Measurements from ENCODE around the gene SGSM2. TPM values are rescaled to one million over a fixed set of nuclear protein-coding genes. Genes with fewer than 3 reads are reported as not detected.

The SGSM2 gene
- total RNA-seq, 1 donor: 31.0 TPM

DNA sequence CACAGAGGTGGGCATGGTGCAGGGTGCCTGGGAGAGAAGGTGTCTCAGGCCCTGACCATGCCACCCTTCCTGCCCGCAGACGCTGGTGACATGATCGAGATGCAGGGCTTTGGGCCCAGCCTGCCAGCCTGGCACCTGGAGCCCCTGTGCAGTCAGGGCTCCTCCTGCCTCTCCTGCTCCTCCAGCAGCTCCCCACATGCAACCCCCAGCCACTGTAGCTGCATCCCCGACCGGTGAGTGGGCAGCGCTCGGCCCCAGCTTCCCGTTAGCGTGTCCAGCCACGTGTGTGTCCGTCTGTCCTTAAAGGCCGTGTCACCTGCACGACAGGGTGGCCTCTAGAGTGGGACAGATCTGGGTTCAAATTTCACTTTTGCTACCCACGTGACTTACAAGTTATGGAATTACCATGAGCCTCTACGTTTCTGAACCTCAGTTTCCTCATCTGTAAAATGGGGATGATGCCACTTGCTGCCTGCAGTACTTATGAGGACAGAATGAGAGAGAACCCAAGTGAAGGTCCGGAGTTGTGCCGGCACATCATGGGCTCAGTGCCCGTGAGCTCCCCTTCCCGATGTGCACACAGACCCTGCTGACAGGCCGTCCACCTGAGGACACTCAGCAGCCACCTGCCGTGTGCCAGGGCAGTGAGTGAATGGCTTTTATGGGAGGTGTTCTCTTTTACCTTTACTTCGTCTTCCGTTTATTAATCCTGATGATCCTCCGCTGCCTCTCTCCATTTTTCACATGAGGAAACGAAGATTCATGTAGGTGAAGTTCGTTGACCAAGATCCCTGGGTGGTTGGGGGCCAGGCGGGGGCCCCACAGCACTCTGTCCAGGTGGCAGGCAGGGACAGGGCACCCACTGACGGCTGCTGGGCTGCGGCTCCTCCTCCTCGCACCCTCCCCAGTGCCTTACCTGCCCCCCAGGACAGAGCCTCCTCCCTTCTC, 34.2 kb downstream of the SGSM2 start:
- TF ChIP-seq, protein P1, sequence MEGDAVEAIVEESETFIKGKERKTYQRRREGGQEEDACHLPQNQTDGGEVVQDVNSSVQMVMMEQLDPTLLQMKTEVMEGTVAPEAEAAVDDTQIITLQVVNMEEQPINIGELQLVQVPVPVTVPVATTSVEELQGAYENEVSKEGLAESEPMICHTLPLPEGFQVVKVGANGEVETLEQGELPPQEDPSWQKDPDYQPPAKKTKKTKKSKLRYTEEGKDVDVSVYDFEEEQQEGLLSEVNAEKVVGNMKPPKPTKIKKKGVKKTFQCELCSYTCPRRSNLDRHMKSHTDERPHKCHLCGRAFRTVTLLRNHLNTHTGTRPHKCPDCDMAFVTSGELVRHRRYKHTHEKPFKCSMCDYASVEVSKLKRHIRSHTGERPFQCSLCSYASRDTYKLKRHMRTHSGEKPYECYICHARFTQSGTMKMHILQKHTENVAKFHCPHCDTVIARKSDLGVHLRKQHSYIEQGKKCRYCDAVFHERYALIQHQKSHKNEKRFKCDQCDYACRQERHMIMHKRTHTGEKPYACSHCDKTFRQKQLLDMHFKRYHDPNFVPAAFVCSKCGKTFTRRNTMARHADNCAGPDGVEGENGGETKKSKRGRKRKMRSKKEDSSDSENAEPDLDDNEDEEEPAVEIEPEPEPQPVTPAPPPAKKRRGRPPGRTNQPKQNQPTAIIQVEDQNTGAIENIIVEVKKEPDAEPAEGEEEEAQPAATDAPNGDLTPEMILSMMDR (IDR thresholded peaks at IDR 0.05; ENCODE audit: insufficient read depth, low read length): no peak
- no peak overlapping the region for H3K4me3 ChIP-seq (ENCODE audit: low read depth, low read length)
- DNase-seq (ENCODE audit: low read depth): no peak

DNA sequence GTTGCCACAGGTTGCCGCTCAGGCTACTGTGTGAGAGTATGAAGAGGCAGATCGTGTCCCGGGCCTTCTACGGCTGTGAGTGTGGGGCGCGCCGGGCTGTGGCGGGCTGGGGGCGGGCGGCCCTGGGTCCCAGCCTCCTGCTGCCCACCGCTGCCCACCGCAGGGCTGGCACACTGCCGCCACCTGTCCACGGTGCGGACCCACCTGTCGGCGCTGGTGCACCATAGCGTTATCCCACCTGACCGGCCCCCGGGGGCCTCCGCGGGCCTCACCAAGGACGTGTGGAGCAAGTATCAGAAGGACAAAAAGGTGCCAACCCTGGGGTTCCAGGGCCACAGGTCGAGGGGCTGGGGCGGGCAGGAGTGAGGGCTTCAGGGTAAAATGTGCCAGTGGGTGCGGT, 34.9 kb downstream of the SGSM2 start:
- H3K4me3 ChIP-seq (ENCODE audit: low read depth, low read length): no peak overlapping the region
- TF ChIP-seq, protein P1 (IDR thresholded peaks at IDR 0.05; ENCODE audit: insufficient read depth, low read length): no peak
- DNase-seq (ENCODE audit: low read depth): no peak

DNA sequence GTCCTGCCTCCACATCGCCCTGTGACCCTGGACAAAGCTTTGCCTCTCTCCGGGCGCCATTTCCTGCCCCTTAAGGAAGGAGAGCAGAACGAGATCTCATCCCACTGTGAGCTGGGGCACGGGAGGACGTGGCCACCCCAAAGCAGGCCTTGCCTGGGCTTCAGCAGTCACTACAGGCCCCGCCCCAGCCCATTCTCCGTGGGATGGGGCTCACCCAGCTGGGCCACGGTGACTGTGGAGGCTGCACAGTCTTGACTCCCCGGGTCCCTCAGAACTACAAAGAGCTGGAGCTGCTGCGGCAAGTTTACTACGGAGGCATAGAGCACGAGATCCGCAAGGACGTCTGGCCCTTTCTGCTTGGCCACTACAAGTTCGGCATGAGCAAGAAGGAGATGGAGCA, 35.4 kb downstream of the SGSM2 start:
- TF ChIP-seq, protein P1 (IDR thresholded peaks at IDR 0.05; ENCODE audit: insufficient read depth, low read length): no peak
- H3K4me3 ChIP-seq (ENCODE audit: low read depth, low read length): no peak overlapping the region
- DNase-seq (ENCODE audit: low read depth): no peak

DNA sequence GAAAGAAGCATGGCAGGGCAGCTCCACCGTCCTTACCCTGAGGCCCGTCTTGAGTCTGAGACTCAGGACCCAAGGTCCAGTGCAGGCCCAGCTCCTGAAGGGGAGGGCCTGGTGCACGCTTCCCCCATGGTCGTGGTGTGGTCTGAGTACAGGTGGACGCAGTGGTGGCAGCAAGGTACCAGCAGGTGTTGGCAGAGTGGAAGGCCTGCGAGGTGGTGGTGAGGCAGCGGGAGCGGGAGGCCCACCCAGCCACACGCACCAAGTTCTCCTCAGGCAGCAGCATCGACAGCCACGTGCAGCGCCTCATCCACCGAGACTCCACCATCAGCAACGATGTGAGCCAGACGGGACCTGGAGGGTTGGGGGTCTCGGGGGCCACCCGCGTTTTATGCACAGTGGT, 35.9 kb downstream of the SGSM2 start:
- no peak overlapping the region for H3K4me3 ChIP-seq (ENCODE audit: low read depth, low read length)
- TF ChIP-seq, protein P1 (IDR thresholded peaks at IDR 0.05; ENCODE audit: insufficient read depth, low read length): no peak
- no peak for DNase-seq (ENCODE audit: low read depth)

DNA sequence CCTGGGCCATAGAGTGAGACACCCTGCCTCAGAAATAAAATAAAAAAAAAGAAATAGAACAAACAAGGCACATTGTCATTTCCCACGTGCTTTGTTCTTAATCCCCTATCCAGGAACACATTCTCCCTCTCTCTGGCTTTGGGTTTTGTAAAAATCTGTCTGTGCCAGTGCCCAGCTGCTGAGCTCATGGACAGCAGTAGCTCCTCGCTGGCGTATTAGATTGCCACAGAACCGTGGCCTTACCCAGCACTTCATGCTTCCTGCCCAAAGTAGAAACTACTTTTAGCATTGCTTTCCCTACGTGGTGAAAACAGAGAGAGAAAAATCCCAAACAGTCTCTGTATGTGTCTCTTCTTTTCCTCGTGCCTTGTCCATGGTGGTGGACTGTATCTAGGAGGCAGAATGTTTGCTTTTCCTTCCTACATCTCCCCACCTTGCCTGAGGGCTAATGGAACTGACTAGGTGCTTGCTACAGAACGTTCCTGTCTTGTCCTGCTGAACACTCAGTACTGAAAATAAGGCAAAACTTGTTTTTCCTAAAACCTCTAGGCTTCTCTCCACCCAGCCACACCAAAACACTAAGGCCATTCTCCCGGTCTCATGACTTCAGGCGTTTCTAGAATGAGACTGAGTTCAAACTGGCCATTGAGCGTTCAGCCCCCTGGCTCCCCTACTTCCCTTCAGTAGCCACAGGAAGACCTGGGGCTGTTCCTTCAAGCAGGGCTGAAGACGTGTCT, 37.4 kb downstream of the SGSM2 start:
- DNase-seq (ENCODE audit: low read depth): no peak
- TF ChIP-seq, protein P1 (IDR thresholded peaks at IDR 0.05; ENCODE audit: insufficient read depth, low read length): no peak
- H3K4me3 ChIP-seq (ENCODE audit: low read depth, low read length): no peak overlapping the region

DNA sequence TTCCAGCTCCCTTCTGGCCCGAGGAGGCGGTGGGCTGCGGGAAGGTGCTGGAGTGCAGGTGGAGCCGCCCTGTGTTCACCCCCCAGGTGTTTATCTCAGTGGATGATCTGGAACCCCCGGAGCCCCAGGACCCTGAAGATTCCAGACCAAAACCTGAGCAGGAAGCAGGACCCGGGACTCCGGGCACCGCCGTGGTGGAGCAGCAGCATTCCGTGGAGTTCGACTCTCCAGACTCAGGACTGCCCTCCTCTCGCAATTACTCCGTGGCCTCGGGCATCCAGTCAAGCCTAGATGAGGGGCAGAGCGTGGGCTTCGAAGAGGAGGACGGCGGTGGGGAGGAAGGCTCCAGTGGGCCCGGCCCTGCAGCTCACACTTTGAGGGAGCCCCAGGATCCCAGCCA, 38.1 kb downstream of the SGSM2 start:
- H3K4me3 ChIP-seq (ENCODE audit: low read depth, low read length): no peak overlapping the region
- no peak for DNase-seq (ENCODE audit: low read depth)
- TF ChIP-seq, protein P1 (IDR thresholded peaks at IDR 0.05; ENCODE audit: insufficient read depth, low read length): no peak

Data from fibroblast of the aortic adventitia (primary cell).